ENCODE results near the gene SLC48A1. TPM values are rescaled to one million over a fixed set of nuclear protein-coding genes. Genes with fewer than 3 reads are reported as not detected.

The SLC48A1 gene
- total and polyA plus RNA-seq, 10 of the 15 experiments (the other 5 are each of a cell fraction or from before 2014, with no cell fraction given): 1.1 to 4.9 (median 1.9) TPM

GRCh38 chr12:47812797-47813510 lies 39.9 kb downstream of the SLC48A1 start (continued):
- TF ChIP-seq E2F8 (IDR thresholded peaks at IDR 0.05; ENCODE audit: low read depth, partially characterized antibody) (no peak), ZNF207 (IDR thresholded peaks at IDR 0.05; ENCODE audit: borderline replicate concordance) (no peak), MEF2A (IDR thresholded peaks at IDR 0.05; ENCODE audit: insufficient read depth, low read depth, low read length) (peak; percentile 98), BRCA1 (IDR thresholded peaks at IDR 0.05; ENCODE audit: low read depth, low read length) (no peak), CEBPB (IDR thresholded peaks at IDR 0.05; ENCODE audit: borderline replicate concordance in 1 of 2, low read depth in 2 of 2, low read length in 2 of 2) (no peak), NR2F1 (conservative IDR thresholded peaks at IDR 0.05) (peak; percentile 81), JUNB (IDR thresholded peaks at IDR 0.05) (peak; percentile 61; the same call in 1 of the 2 replicates), ZBED1 (IDR thresholded peaks at IDR 0.05; ENCODE audit: borderline replicate concordance) (peak; percentile 74; the same call in 1 of the 2 replicates), HCFC1 (IDR thresholded peaks at IDR 0.05; ENCODE audit: low read length) (no peak), NR2C2 (IDR thresholded peaks at IDR 0.05; ENCODE audit: borderline replicate concordance, control insufficient read depth, insufficient read length, low read depth) (no peak), PML (IDR thresholded peaks at IDR 0.05; ENCODE audit: low read length) (peak; percentile 40; the same call in 1 of the 2 replicates), NFIC (IDR thresholded peaks at IDR 0.05; ENCODE audit: low read depth, low read length) (peak; percentile 67; the same call in 1 of the 2 replicates), NBN (IDR thresholded peaks at IDR 0.05) (peak; percentile 68; the same call in 1 of the 2 replicates), ZNF687 (IDR thresholded peaks at IDR 0.05) (no peak), GABPA (IDR thresholded peaks at IDR 0.05; ENCODE audit: low read depth) (no peak), BHLHE40 (IDR thresholded peaks at IDR 0.05; ENCODE audit: borderline replicate concordance in 1 of 2, low read depth in 2 of 2, low read length in 1 of 2) (peak; percentile 46 to 48; a peak in 3 of 4 replicates), CBX5 (IDR thresholded peaks at IDR 0.05; ENCODE audit: low read depth) (peak; percentile 97), ZNF592 (IDR thresholded peaks at IDR 0.05) (no peak), ATF3 (IDR thresholded peaks at IDR 0.05; ENCODE audit: borderline replicate concordance, extremely low read depth, low read depth, low read length) (no peak)
